IPS-18c (cell line): ENCODE results near the gene GATA5.

ENCODE experiments used
- H3K4me3 ChIP-seq: 2 replicates; pipeline ENCODE4 v1.7.0; 2013; ENCODE audit warnings: low read depth, mild to moderate bottlenecking, low read length, moderate library complexity; ENCODE audit not compliant: insufficient read depth
- H3K9me3 ChIP-seq: one replicate; pipeline ENCODE4 v1.6.1; 2013; ENCODE audit warnings: mild to moderate bottlenecking, low read length, moderate library complexity; ENCODE audit not compliant: control insufficient read depth, insufficient read depth

Gene GATA5

DNA sequence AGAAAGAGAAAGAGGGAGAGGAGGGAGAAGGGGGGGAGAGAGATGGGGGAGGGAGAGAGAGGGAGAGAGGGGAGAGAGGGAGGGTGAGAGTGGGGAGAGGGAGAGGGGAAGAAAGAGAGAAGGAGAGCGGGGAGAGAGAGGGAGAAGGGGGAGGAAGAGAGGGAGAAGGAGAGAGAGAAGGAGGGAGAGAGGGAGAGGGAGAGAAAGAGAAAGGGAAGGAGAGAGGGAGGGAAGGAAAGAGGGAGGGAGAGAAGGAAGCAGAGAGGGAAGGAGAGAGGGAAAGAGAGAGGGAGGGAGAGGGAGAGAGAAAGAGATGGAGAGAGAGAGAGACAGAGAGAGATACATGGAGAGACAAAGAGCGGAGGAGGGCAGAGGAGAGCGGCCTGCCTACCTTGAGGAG is 23.8 kb downstream of the GATA5 start:
- no peak overlapping the region for H3K4me3 ChIP-seq

DNA sequence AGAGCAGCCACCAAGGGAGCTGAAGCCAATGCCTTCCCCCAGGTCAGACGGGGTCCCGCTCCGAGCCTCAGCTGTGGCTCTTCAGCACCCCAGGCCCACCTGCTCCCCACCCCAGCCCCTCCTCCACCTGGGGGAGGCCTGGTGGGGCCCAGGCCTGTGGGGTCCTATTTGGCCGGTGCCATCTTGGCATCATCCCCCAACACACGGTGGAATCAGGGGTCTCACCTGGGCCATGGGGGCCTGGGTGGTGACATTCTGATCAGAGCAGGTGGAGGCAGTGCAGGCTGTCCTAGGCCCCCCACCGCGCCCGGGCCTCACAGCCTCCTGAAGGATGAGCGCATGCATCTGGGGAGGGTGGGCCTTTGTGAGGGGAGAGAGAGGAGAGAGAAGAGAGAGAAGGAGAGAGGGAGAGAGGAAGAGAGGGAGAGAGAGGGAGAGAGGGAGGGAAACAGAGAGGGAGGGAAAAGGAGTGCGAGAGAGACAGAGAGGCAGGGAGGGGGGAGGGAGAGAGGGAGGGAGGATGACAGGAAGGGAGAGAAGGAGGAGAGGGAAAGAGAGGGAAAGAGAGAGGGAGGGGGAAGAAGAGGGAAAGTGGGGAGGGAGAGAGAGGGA is 24.5 kb downstream of the GATA5 start:
- H3K4me3 ChIP-seq, result no peak overlapping the region
- peaks cover 3% of the 10 kb centered on the region for H3K9me3 ChIP-seq

More for the DNA sequence above, 23.8 kb downstream of the GATA5 start:
- peaks cover 1% of the 10 kb centered on the region for H3K9me3 ChIP-seq

GRCh38 chr20:62449951-62450691 is 25.7 kb downstream of the GATA5 start:
- Histone ChIP-seq H3K9me3 (peaks cover 3% of the 10 kb centered on the region), H3K4me3 (no peak overlapping the region)

- Histone ChIP-seq H3K4me3 (no peak overlapping the region), H3K9me3 (peaks cover 3% of the 10 kb centered on the region)
These were observed 27.0 kb downstream of the GATA5 start for GRCh38 chr20:62448788-62449187.

- Histone ChIP-seq H3K9me3 (peaks cover 3% of the 10 kb centered on the region), H3K4me3 (no peak overlapping the region)
These were observed 27.8 kb downstream of the GATA5 start for GRCh38 chr20:62448038-62448437.

GRCh38 chr20:62446888-62447869 is 28.6 kb downstream of the GATA5 start:
- Histone ChIP-seq H3K4me3 (no peak overlapping the region), H3K9me3 (peaks cover 3% of the 10 kb centered on the region)

- peaks cover 3% of the 10 kb centered on the region for H3K9me3 ChIP-seq
- no peak overlapping the region for H3K4me3 ChIP-seq
These were observed 29.3 kb downstream of the GATA5 start for GRCh38 chr20:62446481-62446880.

- Histone ChIP-seq H3K9me3 (peaks cover 3% of the 10 kb centered on the region), H3K4me3 (no peak overlapping the region)
These were observed 30.0 kb downstream of the GATA5 start for GRCh38 chr20:62445553-62446340.

DNA sequence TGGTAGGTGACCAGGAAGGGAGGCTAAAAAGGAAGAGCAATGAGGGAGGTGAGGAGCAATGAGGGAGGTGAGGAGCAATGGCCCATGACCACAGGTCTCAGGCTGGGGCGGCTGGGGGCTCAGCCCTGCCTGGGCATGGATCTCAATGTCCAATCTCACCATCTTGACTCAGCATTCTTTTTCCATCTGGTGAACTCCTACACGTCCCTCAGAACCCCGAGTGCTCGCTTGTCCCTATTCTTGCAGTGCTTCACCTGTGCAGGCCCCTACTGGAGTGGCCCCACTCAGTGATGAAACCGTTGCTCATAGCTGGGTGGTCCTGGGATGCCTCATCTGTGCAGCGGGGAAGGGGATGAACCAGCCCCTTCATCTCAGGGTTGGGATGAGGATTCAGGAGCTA is 31.5 kb downstream of the GATA5 start:
- no peak overlapping the region for H3K4me3 ChIP-seq
- H3K9me3 ChIP-seq, result peaks cover 3% of the 10 kb centered on the region

- no peak overlapping the region for H3K4me3 ChIP-seq
- peaks cover 3% of the 10 kb centered on the region for H3K9me3 ChIP-seq
These were observed 33.7 kb downstream of the GATA5 start for GRCh38 chr20:62441987-62442539.

DNA sequence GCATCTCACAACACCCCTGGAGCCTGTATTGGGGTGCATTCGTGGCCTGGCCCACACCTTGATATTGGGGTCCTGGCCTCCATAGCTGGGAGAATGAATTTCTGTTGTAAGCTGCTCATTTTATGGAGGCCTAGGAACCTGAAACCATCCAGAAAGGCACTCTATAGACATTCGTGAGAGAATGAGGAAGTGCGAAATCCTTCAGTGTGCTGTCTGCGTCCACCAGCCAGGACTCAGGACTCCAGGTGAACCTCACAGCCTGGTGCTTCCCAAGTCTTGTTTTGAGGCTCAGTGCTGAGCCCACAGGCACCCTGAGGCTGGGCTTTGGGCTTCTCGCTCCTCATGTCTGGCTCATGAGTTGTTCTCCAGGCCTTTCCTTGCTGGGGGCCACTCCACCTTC is 36.6 kb downstream of the GATA5 start:
- Histone ChIP-seq H3K4me3 (no peak overlapping the region), H3K9me3 (no peaks in the 10 kb centered on the region)

DNA sequence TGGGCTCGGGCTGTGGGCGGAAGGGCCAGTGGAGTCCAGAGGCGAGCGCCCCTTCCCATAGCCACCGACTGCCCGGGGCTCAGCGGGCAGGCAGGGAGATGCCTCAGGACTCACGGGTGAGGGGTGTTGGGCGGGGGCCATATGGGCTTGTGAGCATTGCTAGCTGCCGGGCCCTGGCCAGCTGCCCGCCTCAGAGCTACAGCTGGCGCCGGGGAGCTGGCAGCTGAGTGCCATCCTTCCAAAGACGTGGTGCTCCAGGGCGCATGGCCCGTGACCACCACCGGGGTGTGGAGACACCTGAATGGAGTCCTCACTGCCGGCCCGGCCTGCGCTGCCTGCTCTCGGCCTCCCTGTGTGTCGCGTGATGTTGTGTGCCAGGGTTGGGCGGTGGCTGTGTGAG is 37.9 kb downstream of the GATA5 start:
- Histone ChIP-seq H3K9me3 (no peaks in the 10 kb centered on the region), H3K4me3 (no peak overlapping the region)

- H3K4me3 ChIP-seq, result no peak overlapping the region
- H3K9me3 ChIP-seq, result no peaks in the 10 kb centered on the region
These were observed 38.3 kb downstream of the GATA5 start for GRCh38 chr20:62437496-62437895.

DNA sequence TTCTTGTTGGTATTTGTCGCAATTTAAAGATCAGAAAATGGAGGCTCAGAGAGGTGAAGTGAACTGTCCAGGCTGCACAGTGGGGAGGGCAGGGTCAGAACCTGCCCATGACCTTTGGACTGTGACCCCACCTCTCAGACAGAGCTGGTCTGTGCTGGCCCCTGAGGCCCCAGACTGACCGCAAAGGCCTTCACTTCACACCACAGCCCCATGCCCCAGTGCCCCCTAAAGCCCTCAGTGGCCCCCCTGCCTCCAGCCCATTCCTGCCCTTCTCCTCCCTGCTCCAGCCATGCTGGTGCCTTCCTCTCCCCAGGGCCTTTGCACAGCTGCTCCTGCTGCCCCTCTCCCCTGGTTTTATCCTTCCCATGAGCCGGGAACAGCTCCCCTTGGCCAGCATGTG is 39.1 kb downstream of the GATA5 start:
- Histone ChIP-seq H3K9me3 (no peaks in the 10 kb centered on the region), H3K4me3 (no peak overlapping the region)

DNA sequence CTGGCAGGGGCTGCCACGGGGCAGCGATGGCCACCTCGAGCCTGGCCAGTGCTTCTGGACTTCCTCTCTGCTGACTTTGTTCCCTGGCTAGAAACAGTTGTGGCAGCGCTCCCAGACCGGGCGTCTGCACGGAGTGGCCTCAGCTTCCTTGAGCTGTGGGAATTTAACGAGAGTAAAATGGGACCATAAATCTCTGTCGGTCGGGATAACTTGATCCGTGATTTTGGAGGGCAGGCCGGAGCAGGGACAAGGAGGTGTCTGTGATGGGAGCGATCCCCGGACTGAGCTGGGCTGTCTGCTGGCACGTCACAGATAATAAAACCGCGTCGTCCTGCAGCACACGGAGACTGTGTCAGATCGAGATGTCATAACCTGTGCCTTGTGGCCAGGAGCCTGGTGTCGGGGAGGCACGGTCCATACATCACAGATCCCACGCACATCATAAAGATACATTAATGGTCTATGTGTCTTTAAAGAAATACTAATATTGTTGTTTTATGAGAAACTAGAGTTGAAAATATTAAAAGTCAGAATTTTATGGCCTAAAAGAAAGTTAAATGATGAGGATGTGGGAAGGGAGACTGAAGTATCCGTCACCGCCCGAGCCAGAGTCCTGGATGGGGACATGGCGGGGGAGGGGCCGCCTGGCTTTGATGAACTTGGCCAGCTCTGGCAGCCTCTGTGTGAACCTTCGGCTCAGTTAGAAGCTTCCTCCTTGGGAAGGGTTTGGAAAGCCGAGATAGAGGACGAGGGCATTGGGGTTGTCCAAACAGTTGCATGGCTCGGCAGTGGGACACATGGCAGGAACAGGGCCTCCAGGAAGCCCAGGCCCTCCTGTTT is 41.9 kb downstream of the GATA5 start:
- H3K9me3 ChIP-seq, result no peaks in the 10 kb centered on the region
- H3K4me3 ChIP-seq, result no peak overlapping the region

DNA sequence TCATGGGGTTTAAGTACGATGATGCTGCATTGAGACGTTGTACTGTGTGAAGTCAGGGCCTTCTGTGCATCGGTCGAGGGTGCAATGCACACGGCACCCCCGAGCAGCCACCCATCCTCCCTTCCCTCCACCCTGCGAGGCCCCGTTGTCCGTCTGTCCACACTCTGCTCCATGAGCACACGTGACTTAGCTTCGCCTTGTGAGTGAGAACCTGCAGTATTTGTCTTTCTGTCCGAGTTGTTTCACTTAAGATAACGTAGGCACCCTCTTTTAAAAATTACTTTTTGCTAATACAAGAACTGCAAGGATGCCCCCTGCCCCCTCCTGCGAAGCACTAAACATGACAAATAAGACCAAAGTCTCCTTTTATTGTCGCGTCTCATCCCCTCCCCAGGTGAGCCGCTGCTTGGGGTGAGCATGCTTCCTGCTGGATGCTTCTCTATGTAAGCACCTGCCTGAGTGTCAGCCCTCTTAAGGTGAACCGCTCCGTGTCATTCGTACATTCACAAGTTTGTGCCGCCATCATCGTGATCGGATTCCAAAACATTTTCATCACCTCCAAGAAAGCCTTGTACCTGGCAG is 44.8 kb downstream of the GATA5 start:
- no peaks in the 10 kb centered on the region for H3K9me3 ChIP-seq
- H3K4me3 ChIP-seq, result no peak overlapping the region
